GM10847 (cell line): Measurements from ENCODE around the gene ZBTB45.

Source experiments
- POLR2A ChIP-seq: IDR thresholded peaks from 2 replicates; pipeline ENCODE4 v1.6.1; 2011; ENCODE audit not compliant: insufficient read length; ENCODE audit errors: extremely low read depth

Gene ZBTB45

DNA sequence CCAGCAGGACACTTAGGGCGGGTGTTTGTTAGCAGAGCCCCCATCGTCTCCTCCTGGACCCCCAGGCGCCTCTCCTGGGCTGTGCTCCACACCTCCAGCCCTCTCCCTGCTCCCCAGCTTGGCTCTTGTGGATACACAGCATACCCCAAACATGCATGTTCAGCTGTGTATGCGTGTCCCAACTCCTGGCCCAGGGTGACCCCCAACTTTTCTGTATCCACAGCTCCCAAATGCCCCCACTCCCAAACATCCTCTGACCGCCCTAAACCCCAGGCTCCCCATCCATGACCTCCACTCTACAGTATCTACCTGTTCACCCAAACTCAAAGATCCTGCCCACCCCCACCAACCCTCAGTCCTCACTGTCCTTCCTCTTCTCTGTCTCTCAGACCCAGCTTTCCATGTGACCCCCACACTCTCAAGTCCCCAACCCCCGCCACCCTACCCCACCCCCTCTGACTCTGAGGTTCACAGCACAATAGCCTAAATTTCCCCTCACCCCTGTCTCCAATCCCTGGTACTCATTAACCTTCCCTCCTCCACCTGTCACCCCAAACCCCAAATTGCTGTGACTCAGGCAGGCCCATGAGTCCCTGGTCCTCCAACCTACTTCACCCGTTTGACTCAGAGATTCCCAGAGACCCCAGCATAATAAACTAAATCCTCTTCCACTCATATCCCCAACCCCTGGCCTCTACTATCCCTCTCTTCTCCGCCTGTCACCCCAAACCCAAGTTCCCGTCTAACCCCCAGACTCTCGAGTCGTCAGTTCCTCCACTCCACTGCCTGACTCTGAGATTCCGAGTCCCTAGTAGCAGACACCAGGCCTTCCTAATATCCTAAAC is 37.8 kb upstream of the ZBTB45 start:
- no peak for TF ChIP-seq POLR2A

- no peak for TF ChIP-seq POLR2A
Measured at GRCh38 chr19:58556622-58557220, 37.1 kb upstream of the ZBTB45 start.

DNA sequence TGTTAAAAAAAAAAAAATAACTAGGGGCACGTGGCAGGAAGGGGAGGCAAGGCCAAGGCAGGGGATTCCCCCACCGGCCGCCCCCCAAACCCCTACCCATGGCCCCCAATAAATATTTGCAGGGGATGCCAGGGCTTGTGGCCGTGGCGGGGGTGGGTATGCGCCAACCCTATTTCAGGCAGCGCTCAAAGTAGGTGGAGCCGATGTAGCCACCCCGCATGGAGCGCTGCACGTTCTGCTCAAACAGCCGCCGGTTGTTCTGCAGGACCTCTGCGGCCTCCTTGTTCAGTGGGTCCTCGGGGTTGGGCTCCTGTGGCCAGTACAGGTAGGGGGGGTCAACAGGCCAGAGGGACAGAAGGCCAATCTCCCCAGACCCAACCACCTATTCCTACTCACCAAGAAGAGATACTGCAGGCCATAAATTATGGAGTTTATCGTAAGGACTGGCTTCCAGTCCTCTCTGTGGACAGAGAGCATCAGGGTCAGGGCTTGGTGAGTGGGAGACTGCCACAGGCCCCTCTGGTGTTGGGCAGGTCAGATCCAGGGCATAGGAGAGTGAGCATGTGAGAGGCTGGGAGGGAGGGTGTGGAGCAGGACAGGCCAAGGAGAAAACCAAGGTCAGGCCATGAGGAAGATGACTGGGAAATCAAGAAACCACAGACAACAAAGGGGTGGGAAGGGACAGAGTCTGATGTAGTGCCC is 36.5 kb upstream of the ZBTB45 start:
- no peak for TF ChIP-seq POLR2A

- no peak for TF ChIP-seq POLR2A
Measured at GRCh38 chr19:58555369-58555885, 35.8 kb upstream of the ZBTB45 start.

- TF ChIP-seq POLR2A = peak; percentile 85
Measured at GRCh38 chr19:58554494-58555368, 35.1 kb upstream of the ZBTB45 start, which contains the start of gene CHMP2A. CHMP2A (minus strand) TSS chr19:58555105; CDS start chr19:58554212, 893 bp downstream.

GRCh38 chr19:58553799-58554493 is 34.3 kb upstream of the ZBTB45 start:
- no peak for TF ChIP-seq POLR2A

DNA sequence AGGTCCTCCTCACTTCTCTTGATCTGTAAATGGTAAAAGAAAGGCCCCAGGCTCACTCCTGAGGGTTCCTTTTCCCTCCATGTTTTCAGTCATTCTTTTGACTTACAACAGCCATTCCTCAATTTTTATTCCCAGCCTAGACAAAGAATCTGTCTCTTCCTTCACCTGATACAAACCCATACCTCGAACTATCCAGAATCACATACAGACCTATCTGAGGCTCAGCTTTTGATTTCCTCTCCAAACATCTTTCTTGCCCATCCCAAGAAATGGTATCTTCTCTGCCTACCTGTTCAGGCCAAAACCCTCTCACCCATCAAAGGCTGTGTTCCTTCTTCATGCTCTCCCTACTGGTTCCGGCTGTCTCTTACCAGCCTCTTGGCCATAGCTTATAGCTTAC is 33.0 kb upstream of the ZBTB45 start:
- TF ChIP-seq POLR2A = no peak

- TF ChIP-seq POLR2A = no peak
Measured at GRCh38 chr19:58551577-58552471, 32.2 kb upstream of the ZBTB45 start.

GRCh38 chr19:58551123-58551497 is 31.5 kb upstream of the ZBTB45 start:
- no peak for TF ChIP-seq POLR2A

DNA sequence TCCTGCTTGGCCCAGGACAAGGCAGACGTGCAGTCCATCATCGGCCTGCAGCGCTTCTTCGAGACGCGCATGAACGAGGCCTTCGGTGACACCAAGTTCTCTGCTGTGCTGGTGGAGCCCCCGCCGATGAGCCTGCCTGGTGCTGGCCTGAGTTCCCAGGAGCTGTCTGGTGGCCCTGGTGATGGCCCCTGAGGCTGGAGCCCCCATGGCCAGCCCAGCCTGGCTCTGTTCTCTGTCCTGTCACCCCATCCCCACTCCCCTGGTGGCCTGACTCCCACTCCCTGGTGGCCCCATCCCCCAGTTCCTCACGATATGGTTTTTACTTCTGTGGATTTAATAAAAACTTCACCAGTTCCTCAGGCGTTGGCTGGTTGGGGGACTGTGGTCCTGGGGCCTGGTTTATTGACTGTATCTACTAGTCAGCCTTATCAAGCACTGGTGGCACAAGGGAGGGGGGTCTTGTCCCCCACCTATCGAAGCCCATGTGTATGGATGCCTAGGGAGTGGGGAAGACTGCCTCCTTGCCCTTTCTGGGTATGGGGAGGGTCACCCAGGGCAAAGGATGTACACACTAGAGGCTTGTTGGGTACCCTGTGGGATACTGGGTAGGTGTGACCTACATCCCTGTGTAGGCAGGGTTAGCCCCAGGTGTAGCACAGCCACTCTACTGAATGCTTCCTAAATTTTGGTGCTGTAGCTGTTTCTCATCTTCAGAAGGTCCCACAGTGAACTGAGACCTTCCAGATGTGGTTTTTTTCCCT is 30.9 kb upstream of the ZBTB45 start:
- no peak for TF ChIP-seq POLR2A

- no peak for TF ChIP-seq POLR2A
Measured at GRCh38 chr19:58549664-58550361, 30.2 kb upstream of the ZBTB45 start.

DNA sequence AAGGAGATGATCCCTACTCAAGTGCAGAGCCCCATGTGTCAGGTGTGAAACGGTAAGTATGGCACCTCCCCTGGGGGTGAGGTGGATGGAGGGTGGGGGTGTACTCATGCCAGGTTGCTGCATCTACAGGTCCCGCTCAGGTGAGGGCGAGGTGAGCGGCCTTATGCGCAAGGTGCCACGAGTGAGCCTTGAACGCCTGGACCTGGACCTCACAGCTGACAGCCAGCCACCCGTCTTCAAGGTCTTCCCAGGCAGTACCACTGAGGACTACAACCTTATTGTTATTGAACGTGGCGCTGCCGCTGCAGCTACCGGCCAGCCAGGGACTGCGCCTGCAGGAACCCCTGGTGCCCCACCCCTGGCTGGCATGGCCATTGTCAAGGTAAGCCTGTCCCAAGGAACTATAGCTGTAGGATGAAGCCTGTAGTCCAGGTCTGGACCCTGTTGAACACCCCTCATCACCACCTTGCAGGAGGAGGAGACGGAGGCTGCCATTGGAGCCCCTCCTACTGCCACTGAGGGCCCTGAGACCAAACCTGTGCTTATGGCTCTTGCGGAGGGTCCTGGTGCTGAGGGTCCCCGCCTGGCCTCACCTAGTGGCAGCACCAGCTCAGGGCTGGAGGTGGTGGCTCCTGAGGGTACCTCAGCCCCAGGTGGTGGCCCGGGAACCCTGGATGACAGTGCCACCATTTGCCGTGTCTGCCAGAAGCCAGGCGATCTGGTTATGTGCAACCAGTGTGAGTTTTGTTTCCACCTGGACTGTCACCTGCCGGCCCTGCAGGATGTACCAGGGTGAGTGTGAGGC is 29.5 kb upstream of the ZBTB45 start:
- no peak for TF ChIP-seq POLR2A
